Peyer's patch (tissue), 4 donors: ENCODE measurements around the gene MPLKIP.
"Not testable (repeated sequence)": the region's sequence is repeated elsewhere in the genome, so short reads cannot be mapped to it uniquely, and the experiment has no call there.

Experiments
- POLR2A ChIP-seq, 2 donors: fragments of 450-650 bp; IDR thresholded peaks; one replicate each; pipeline ENCODE4 v1.5.1; 2017; ENCODE audit warnings: antibody characterized with exemption in 2 of 2, mild to moderate bottlenecking in 2 of 2, moderate library complexity in 2 of 2
- TF ChIP-seq, protein P1 (sequence below), 6 experiments: fragments of 450-650 bp in 4 of 6; fragments of 200-600 bp in 2 of 6; sonication (generic) in 1 of 6; IDR thresholded peaks; one replicate each; pipeline ENCODE4 v1.5.1; 2017 to 2019; ENCODE audit warnings: antibody characterized with exemption in 6 of 6, mild to moderate bottlenecking in 3 of 6, moderate library complexity in 1 of 6

- TF ChIP-seq, protein P1, sequence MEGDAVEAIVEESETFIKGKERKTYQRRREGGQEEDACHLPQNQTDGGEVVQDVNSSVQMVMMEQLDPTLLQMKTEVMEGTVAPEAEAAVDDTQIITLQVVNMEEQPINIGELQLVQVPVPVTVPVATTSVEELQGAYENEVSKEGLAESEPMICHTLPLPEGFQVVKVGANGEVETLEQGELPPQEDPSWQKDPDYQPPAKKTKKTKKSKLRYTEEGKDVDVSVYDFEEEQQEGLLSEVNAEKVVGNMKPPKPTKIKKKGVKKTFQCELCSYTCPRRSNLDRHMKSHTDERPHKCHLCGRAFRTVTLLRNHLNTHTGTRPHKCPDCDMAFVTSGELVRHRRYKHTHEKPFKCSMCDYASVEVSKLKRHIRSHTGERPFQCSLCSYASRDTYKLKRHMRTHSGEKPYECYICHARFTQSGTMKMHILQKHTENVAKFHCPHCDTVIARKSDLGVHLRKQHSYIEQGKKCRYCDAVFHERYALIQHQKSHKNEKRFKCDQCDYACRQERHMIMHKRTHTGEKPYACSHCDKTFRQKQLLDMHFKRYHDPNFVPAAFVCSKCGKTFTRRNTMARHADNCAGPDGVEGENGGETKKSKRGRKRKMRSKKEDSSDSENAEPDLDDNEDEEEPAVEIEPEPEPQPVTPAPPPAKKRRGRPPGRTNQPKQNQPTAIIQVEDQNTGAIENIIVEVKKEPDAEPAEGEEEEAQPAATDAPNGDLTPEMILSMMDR (IDR thresholded peaks at IDR 0.05): not testable (repeated sequence)
- TF ChIP-seq POLR2A (IDR thresholded peaks at IDR 0.05): not testable (repeated sequence)
Measured at GRCh38 chr7:40145596-40146130, 11.2 kb upstream of the MPLKIP start.
